ENCODE results near the gene SPAG9. TPM values are rescaled to one million over a fixed set of nuclear protein-coding genes. Genes with fewer than 3 reads are reported as not detected.

Gene SPAG9
- total RNA-seq, 3 donors from 2014 or later, result 112 to 178 (median 128) TPM

DNA sequence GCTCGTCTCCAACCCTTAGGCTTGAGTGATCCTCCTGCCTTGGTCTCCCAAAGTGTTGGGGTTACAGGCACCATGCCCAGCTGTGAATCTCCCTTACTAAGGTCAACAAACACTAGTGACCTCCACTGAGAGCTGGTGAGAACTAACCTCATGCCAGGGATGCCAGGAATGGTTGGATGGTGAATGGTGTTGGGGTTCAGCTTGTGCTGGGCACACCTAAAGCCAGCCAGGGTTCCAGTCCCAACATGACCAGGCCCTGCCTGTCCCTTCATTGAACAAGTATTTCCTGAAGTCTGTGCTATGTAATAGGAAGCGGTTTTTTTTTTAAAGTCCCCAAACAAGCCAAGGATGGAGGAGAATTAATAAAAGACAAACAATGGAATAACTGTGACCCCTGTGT lies 198.6 kb downstream of the SPAG9 start:
- TF ChIP-seq, protein P1, sequence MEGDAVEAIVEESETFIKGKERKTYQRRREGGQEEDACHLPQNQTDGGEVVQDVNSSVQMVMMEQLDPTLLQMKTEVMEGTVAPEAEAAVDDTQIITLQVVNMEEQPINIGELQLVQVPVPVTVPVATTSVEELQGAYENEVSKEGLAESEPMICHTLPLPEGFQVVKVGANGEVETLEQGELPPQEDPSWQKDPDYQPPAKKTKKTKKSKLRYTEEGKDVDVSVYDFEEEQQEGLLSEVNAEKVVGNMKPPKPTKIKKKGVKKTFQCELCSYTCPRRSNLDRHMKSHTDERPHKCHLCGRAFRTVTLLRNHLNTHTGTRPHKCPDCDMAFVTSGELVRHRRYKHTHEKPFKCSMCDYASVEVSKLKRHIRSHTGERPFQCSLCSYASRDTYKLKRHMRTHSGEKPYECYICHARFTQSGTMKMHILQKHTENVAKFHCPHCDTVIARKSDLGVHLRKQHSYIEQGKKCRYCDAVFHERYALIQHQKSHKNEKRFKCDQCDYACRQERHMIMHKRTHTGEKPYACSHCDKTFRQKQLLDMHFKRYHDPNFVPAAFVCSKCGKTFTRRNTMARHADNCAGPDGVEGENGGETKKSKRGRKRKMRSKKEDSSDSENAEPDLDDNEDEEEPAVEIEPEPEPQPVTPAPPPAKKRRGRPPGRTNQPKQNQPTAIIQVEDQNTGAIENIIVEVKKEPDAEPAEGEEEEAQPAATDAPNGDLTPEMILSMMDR (IDR thresholded peaks at IDR 0.05), result no peak
- TF ChIP-seq POLR2A (IDR thresholded peaks at IDR 0.05), result no peak
- H3K9me3 ChIP-seq, result no peaks in the 10 kb centered on the region
- DNase-seq (ENCODE audit: low spot score in 2 of 2), result peak in 1 of 2 donors; percentile 55
- H3K36me3 ChIP-seq, result no peaks in the 10 kb centered on the region
- H3K4me3 ChIP-seq, result no peak overlapping the region
- intact Hi-C loops (cut with DNase I; ENCODE audit: low total_unique reads), result no loop called here
- peak overlapping the region; percentile 52 to 95 for H3K27ac ChIP-seq
- H3K27me3 ChIP-seq, result no peaks in the 10 kb centered on the region
- peaks cover 13 to 37% of the 10 kb centered on the region in 2 donors for H3K4me1 ChIP-seq

DNA sequence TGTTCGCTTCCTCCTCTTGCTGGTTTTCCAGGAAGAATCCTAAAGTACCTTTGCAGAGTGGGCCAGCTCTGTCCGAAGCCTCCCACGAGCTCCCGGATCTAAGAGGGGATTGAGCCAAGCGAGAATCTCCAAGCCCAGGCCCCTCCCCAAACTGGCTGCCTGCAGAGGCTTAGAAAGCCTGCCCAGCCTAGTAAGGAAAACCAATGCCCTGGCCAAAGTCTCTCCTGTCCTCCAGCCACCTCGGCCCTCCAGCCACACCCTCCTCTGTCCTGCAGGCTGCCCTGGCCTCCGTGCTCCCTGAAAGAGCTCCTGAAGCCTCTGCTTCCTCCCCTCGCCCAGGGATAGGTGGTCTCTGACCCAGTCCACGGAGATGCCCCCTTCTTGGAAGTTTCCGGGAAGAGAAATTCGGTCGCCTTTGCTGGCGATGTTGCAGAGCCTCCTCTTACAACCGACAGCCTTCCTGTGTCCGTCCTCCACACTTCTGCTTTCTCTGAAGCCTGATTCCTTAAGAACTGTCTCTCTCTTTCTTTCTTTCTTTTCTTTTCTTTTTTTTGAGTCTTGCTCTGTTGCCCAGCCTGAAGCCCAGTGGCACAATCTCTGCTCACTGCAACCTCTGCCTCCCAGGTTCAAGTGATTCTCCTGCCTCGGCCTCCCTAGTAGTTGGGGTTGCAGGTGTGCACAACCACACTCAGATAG lies 199.6 kb downstream of the SPAG9 start:
- peaks cover 13 to 48% of the 10 kb centered on the region in 2 donors for H3K4me1 ChIP-seq
- no peaks in the 10 kb centered on the region for H3K36me3 ChIP-seq
- H3K9me3 ChIP-seq, result no peaks in the 10 kb centered on the region
- TF ChIP-seq POLR2AphosphoS5 (IDR thresholded peaks at IDR 0.05) (no peak), POLR2A (IDR thresholded peaks at IDR 0.05) (no peak)
- TF ChIP-seq, protein P1 (IDR thresholded peaks at IDR 0.05), result no peak
- no peak overlapping the region for H3K4me3 ChIP-seq
- H3K27ac ChIP-seq, result peak overlapping the region; percentile 95 to 97
- no peaks in the 10 kb centered on the region for H3K27me3 ChIP-seq
- intact Hi-C loops (cut with DNase I; ENCODE audit: low total_unique reads), result no loop called here
- DNase-seq (ENCODE audit: low spot score in 2 of 2), result no peak

DNA sequence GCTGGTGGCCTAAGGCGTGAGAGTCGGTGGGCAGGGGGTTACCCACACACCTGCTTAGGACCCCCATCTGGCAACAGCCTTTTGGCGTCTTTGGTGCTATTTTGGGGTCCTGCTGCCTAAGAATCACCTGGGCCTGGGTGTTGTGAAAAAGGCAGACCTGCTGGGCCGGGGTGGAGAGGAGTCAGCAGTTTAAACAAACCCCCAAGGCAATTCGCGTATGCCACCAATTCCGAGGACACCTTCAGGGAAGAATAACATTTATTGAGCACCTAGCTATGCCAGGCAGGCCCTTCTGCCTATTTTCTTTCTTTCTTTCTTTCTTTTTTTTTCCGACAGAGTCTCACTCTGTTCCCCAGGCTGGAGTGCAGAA lies 200.6 kb downstream of the SPAG9 start:
- Histone ChIP-seq H3K4me3 (peak overlapping the region in 1 of 3 donors; percentile 32), H3K27me3 (no peaks in the 10 kb centered on the region), H3K36me3 (no peaks in the 10 kb centered on the region), H3K9me3 (no peaks in the 10 kb centered on the region), H3K4me1 (peaks cover 13 to 53% of the 10 kb centered on the region in 2 donors), H3K27ac (peak overlapping the region; percentile 95 to 97)
- TF ChIP-seq POLR2AphosphoS5 (IDR thresholded peaks at IDR 0.05), result no peak
- TF ChIP-seq, protein P1 (IDR thresholded peaks at IDR 0.05), result no peak
- TF ChIP-seq POLR2A (IDR thresholded peaks at IDR 0.05), result no peak
- DNase-seq (ENCODE audit: low spot score in 2 of 2), result peak in 1 of 2 donors; percentile 66
- intact Hi-C loops (cut with DNase I; ENCODE audit: low total_unique reads), result no loop called here

DNA sequence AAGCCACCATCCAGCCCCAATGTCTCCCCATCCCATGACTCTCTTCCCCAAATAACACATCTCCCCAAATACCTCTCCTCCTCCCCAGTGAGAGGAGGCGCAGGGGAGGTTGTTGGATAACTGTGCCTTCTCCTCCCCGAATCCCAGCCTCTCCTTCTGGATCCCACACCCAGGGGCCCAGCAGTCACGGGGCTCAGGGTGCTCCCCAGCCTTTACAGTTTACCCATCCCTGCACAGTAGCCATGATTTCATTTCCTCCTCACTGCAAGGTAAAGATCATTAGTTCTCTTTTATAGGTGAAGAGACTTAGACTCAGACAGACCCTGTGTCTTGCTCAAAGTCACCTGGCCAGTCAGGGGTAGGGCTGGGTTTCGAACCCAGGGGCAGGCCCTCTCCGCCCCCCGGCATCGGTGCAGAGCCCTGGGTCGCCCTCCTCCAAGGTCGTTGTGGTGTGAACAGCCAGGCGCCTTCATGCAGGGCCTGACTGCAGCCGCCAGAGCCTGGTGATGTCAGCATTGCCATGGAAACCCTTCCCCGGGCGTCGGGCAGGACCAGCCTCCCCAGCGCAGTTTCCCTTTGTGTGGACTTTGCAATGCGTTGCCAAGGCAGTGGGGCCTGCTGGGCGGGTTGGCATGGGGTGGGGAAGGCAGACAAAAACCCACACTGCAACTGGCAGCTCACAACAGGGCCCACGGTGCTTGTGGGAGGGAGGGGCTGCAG lies 201.2 kb downstream of the SPAG9 start:
- Histone ChIP-seq H3K36me3 (no peaks in the 10 kb centered on the region), H3K4me1 (peaks cover 13 to 53% of the 10 kb centered on the region in 2 donors), H3K27ac (peak overlapping the region; percentile 95 to 97), H3K27me3 (no peaks in the 10 kb centered on the region), H3K9me3 (no peaks in the 10 kb centered on the region), H3K4me3 (peak overlapping the region in 1 of 3 donors; percentile 32)
- intact Hi-C loops (cut with DNase I; ENCODE audit: low total_unique reads), result no loop called here
- peak; percentile 96 to 97 for DNase-seq (ENCODE audit: low spot score in 2 of 2)
- TF ChIP-seq POLR2AphosphoS5 (IDR thresholded peaks at IDR 0.05) (peak; percentile 66 to 70 (median 66)), POLR2A (IDR thresholded peaks at IDR 0.05) (no peak)
- TF ChIP-seq, protein P1 (IDR thresholded peaks at IDR 0.05), result no peak

DNA sequence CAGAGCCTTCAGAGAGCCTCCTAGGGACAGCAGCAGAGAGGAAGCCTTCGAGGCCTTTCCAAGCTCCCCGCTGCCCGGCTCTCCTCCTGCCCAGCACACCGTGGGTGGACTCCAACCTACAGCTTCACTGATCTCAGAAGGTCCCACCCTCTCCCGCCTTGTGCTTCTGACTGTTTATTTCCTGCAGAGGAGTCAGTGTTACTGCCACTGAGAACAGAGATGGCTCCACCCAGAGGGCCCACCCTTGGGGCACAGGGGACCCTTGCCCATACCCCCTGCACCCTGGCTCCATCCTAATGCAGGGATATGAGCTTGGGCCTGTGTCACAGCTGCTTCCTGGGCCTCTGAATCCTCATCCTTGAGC lies 201.8 kb downstream of the SPAG9 start:
- no peaks in the 10 kb centered on the region for H3K9me3 ChIP-seq
- TF ChIP-seq, protein P1 (IDR thresholded peaks at IDR 0.05), result no peak
- no peak overlapping the region for H3K4me3 ChIP-seq
- peak overlapping the region; percentile 95 to 97 for H3K27ac ChIP-seq
- intact Hi-C loops (cut with DNase I; ENCODE audit: low total_unique reads), result no loop called here
- peak in 1 of 2 donors; percentile 52 for DNase-seq (ENCODE audit: low spot score in 2 of 2)
- H3K27me3 ChIP-seq, result no peaks in the 10 kb centered on the region
- peaks cover 13 to 53% of the 10 kb centered on the region in 2 donors for H3K4me1 ChIP-seq
- no peaks in the 10 kb centered on the region for H3K36me3 ChIP-seq

Measured in breast epithelium (tissue), 4 donors.